CD1c-positive myeloid dendritic cell (primary cell): ENCODE measurements around the gene PAN3.

Experiments used
- DNase-seq: peaks from one replicate; pipeline ENCODE4 v3.0.0-alpha.2; 2016; ENCODE audit errors: extremely low spot score

The PAN3 gene

GRCh38 chr13:28338006-28338574, 199.7 kb downstream of the PAN3 start:
- DNase-seq, result no peak

- DNase-seq, result no peak
Measured at GRCh38 chr13:28338742-28339141, 200.4 kb downstream of the PAN3 start.

GRCh38 chr13:28339419-28339818, 201.1 kb downstream of the PAN3 start:
- no peak for DNase-seq

GRCh38 chr13:28340272-28340793, 202.0 kb downstream of the PAN3 start:
- no peak for DNase-seq

- DNase-seq, result no peak
Measured at GRCh38 chr13:28342251-28342650, 203.9 kb downstream of the PAN3 start.

- DNase-seq, result no peak
Measured at GRCh38 chr13:28344163-28344562, 205.8 kb downstream of the PAN3 start.
